ENCODE measurements around the gene UBAC1.

GRCh38 chr9:136009516-136009915, 48.3 kb upstream of the UBAC1 start:
- TF ChIP-seq, protein P1, sequence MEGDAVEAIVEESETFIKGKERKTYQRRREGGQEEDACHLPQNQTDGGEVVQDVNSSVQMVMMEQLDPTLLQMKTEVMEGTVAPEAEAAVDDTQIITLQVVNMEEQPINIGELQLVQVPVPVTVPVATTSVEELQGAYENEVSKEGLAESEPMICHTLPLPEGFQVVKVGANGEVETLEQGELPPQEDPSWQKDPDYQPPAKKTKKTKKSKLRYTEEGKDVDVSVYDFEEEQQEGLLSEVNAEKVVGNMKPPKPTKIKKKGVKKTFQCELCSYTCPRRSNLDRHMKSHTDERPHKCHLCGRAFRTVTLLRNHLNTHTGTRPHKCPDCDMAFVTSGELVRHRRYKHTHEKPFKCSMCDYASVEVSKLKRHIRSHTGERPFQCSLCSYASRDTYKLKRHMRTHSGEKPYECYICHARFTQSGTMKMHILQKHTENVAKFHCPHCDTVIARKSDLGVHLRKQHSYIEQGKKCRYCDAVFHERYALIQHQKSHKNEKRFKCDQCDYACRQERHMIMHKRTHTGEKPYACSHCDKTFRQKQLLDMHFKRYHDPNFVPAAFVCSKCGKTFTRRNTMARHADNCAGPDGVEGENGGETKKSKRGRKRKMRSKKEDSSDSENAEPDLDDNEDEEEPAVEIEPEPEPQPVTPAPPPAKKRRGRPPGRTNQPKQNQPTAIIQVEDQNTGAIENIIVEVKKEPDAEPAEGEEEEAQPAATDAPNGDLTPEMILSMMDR (IDR thresholded peaks at IDR 0.05), result no peak
- no peak for TF ChIP-seq POLR2A (IDR thresholded peaks at IDR 0.05)
